Skin epidermis (tissue), 12 donors: ENCODE measurements around the gene NEB.

Experiments used
- H3K27ac ChIP-seq, 21 experiments: fragments of 200-600 bp; sonication (generic) in 11 of 21; one replicate each; pipeline ENCODE4 v1.5.0; 2020; ENCODE audit warnings: mild to moderate bottlenecking in 3 of 21, inconsistent platforms in 2 of 21, moderate library complexity in 2 of 21
- H3K4me3 ChIP-seq, 7 experiments: fragments of 200-600 bp; sonication (generic) in 2 of 7; one replicate each; pipeline ENCODE4 v1.5.0; 2020; ENCODE audit warnings: inconsistent platforms in 2 of 7, mild to moderate bottlenecking in 2 of 7, moderate library complexity in 1 of 7

NEB gene

DNA sequence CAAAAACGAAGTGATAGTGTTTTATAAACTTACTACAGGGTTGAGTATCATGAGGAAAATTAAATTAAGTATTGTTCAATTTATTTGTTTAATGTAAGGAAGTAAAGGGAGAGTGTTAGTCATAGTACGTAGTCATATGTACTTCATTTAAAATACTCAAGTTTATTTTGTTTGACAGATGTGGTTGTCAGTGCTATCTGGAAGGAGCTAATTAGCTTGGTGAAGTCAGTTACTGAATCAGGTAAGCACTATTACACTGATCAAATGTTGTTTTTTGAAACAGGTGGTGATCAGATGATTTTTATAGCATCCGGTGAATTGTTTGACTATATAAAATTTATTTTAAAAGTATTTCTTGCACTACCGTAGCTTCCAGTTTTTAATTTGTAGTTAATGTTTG lies 295.8 kb downstream of the NEB start:
- Histone ChIP-seq H3K27ac (no peak overlapping the region), H3K4me3 (no peak overlapping the region)

GRCh38 chr2:151437630-151438029 lies 296.6 kb downstream of the NEB start:
- Histone ChIP-seq H3K4me3 (no peak overlapping the region), H3K27ac (no peak overlapping the region)
